Middle frontal gyrus (tissue), 1 donor: ENCODE measurements around the gene KRTAP9-3.
"Not testable (repeated sequence)": the region's sequence is repeated elsewhere in the genome, so short reads cannot be mapped to it uniquely, and the experiment has no call there.

ENCODE experiments used
- DNase-seq: peaks from one replicate; pipeline ENCODE4 v3.0.0-alpha.2; 2015; ENCODE audit warnings: low spot score; ENCODE audit errors: extremely low spot score

Gene KRTAP9-3

DNA sequence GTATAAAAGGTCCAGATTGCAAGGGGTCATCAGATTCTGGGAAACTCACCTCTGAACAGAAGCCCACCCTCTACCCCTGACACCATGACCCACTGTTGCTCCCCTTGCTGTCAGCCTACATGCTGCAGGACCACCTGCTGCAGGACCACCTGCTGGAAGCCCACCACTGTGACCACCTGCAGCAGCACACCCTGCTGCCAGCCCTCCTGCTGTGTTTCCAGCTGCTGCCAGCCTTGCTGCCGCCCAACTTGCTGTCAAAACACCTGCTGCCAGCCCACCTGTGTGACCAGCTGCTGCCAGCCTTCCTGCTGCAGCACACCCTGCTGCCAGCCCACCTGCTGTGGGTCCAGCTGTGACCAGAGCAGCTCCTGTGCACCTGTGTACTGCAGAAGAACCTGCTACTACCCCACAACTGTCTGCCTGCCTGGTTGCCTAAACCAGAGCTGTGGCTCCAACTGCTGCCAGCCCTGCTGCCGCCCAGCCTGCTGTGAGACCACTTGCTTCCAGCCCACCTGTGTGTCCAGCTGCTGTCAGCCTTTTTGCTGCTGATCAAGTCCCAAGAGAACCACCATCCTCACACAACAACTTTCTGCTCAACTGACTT lies 17.5 kb downstream of the KRTAP9-3 start, which contains the start of gene KRTAP9-4:
Gene KRTAP9-4 (plus strand): TSS at position 51 of the 604 bp plus-strand sequence. CDS start 34 bp downstream, at position 85.
- not testable (repeated sequence) for DNase-seq

DNA sequence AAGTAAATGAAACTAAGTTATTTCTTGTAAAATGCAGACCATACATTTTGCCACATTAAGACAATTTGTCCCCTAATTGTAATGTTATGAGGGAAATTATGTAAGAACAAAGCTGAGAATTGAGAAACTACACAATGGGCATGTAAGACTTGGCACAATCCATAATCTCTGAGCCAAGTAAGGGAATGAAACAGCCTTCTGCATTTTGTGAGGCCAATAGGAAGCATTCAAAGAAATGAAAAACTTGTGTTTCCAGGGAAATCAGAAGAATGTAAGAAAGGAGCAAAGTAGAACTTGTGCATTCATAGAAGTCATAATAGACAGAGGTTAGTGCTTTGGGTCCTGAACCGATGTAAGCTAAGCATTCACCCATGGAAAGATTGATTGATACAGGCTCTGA lies 19.0 kb downstream of the KRTAP9-3 start:
- no peak for DNase-seq

DNA sequence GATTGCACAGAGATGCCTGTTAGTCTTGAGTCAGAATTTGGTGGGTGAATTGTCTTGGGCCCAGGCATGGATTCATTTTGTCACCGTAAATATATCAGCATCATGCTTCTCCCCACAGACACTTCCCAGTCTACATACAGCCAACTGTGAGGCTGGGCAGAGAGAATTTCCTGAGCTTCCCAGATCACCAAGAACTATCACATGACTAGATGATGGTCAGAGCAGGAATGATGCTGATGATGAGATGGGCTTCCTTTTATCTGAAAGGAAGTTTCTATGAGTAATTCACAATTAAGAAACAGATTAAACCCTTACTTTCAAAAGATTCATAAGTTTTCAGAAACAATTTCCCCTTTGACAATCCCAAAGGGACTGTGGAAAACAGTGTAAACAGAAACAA lies 22.6 kb downstream of the KRTAP9-3 start:
- DNase-seq = no peak

DNA sequence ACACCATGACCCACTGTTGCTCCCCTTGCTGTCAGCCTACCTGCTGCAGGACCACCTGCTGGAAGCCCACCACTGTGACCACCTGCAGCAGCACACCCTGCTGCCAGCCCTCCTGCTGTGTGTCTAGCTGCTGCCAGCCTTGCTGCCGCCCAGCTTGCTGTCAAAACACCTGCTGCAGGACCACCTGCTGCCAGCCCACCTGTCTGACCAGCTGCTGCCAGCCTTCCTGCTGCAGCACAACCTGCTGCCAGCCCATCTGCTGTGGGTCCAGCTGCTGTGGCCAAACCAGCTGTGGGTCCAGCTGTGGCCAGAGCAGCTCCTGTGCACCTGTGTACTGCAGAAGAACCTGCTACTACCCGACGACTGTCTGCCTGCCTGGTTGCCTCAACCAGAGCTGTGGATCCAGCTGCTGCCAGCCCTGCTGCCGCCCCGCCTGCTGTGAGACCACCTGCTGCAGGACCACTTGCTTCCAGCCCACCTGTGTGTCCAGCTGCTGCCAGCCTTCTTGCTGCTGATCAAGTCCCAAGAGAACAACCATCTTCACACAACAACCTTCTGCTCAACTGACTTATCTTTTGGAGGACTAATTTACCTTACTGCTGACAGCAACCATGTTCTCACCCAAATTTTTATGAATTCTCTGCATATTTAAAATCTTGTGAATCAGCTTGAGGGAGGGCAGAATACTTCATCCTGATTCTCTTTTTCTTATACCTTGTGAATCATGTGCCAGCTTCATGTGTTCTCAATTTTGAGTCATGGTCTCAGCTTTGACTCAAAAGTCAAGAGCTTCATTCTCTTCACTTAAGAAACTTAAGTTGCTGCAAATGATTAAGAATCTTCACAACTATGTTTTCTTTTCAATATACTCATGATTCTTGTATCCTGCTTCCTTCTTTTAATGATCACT lies 23.4 kb downstream of the KRTAP9-3 start, which contains the start of gene KRTAP9-9:
Gene KRTAP9-9 (plus strand): TSS at position 4 of the 910 bp plus-strand sequence.
- DNase-seq = not testable (repeated sequence)

DNA sequence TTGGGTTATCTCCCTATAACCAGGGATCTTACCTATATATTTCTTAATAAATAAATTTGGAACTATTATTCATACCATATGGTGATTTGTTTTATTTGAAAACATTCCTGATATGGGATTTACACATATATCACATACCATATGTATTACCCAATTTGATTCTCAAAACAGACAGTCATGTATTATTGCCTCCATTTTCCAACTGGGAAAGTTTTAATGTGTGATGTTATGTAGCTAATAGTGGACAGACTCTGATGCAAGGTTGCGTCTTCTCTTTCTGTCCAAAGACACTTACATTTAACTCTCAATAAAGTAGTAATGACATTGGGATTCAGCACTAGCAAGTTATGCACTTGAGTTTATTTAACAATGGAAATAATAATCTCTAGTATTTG lies 24.0 kb downstream of the KRTAP9-3 start:
- no peak for DNase-seq

DNA sequence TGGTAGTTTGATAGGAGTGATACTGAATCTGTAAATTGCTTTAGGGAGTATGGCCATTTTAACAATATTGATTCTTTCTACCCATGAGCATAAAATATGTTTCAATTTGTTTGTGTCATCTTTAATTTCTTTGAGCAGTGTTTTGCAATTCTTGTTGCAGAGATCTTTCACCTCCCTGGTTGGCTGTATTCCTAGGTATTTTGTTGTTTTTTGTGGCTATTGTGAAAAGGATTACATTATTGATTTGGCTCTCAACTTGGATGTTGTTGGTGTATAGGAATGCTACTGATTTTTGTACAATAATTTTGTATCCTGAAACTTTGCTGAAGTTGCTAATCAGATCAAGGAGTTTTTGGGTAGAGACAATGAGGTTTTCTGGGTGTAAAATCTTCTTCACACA lies 26.2 kb downstream of the KRTAP9-3 start:
- DNase-seq = no peak

DNA sequence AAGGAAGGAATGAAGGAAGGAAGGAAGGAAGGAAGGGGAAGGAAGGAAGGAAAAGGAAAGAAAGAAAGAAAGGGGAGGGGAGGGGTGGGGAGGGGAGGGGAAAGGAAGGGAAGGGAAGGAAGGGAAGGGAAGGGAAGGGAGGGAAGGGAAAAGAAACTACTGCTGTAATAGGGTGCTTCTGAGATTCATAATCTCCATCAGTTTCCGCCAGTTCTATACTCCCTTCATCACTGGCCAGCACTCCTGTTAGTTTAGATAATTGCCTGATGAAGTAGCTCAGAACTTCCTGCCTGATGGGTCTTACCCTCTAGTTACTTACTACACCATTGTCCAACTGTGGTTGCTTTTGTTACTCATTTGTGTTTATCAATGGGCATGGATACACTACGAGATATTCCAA lies 31.0 kb downstream of the KRTAP9-3 start:
- no peak for DNase-seq

DNA sequence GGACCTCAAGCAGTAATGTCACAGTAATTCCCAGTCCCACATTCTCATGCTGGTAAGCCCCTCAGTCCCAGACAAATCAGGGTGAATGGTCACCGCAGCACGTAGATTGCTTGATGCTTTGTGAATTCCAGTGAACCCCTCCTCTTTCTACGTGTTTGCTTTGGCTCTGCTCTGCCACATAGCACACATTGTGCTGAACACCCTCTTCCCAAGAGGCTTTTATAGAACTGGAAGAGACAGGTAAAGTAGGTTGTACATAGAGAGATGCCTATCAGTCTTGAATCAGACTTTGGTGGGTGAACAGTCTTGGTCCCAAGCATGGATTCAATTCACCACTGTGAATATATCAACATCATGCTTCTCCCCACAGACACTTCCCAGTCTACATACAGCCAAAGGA lies 32.4 kb downstream of the KRTAP9-3 start:
- DNase-seq = no peak

DNA sequence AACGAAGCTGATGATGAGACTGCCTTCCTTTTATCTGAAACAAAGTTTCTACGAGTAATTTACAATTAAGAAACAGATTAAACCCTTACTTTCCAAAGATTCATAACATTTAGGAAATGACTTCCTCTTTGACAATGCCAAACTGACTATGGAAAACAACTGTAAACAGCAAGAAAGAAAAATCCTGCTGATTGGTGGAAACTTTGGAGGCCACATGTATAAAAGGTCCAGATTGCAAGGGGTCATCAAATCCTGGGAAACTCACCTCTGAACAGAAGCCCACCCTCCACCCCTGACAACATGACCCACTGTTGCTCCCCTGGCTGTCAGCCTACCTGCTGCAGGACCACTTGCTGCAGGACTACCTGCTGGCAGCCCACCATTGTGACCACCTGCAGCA lies 32.8 kb downstream of the KRTAP9-3 start, which contains the start of gene KRTAP9-6:
Gene KRTAP9-6 (plus strand): TSS at position 301 of the 400 bp plus-strand sequence. CDS start 0 bp downstream, at position 301.
- DNase-seq = no peak

DNA sequence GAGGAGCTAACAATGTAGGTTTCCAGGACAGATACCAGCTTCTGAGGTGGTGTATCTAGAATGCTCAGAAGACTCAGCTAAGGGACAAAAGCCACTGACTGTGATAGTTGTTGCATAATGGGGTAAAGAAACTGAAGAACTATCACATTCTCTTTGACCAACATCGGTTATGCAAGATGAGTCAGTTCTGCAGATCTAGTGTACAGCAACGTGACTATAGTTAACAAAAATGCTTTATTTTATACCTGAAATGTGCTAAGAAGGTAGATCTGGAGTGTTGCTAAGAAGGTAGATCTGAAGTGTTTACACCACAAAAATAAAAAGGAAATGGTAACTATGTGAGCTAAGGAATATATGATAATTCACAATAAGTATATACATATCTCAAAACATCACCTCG lies 35.5 kb downstream of the KRTAP9-3 start:
- no peak for DNase-seq

DNA sequence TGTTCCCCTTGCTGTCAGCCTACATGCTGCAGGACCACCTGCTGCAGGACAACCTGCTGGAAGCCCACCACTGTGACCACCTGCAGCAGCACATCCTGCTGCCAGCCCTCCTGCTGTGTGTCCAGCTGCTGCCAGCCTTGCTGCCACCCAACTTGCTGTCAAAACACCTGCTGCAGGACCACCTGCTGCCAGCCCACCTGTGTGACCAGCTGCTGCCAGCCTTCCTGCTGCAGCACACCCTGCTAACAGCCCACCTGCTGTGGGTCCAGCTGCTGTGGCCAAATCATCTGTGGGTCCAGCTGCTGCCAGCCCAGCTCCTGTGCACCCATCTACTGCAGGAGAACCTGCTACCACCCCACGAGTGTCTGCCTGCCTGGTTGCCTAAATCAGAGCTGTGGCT lies 39.1 kb downstream of the KRTAP9-3 start:
- DNase-seq = not testable (repeated sequence)

DNA sequence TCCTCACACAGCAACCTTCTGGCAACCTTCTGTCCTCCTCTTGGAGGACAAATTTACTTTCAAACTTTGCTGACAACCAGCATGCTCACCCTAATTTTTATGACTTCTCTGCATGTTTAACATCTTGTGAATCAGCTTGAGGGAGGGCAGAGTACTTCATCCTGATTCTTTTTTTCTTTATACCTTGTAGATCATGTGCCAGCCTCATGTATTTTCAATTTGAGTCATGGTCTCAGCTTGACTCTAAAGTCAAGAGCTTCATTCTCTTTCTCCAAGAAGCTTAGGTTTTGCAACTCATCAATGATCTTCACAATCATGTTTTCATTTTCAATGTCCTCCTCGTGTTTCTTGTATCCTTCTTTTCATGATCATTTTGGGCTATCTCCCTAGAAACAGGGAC lies 39.6 kb downstream of the KRTAP9-3 start:
- DNase-seq = no peak

DNA sequence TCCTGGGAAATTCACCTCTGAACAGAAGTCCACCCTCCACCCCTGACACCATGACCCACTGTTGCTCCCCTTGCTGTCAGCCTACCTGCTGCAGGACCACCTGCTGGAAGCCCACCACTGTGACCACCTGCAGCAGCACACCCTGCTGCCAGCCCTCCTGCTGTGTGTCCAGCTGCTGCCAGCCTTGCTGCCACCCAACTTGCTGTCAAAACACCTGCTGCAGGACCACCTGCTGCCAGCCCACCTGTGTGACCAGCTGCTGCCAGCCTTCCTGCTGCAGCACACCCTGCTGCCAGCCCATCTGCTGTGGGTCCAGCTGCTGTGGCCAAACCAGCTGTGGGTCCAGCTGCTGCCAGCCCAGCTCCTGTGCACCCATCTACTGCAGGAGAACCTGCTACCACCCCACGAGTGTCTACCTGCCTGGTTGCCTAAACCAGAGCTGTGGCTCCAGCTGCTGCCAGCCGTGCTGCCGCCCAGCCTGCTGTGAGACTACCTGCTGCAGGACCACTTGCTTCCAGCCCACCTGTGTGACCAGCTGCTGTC lies 43.5 kb downstream of the KRTAP9-3 start, which contains the start of gene KRTAP9-7:
Gene KRTAP9-7 (plus strand): TSS at position 51 of the 543 bp plus-strand sequence. CDS start 0 bp downstream, at position 51.
- not testable (repeated sequence) for DNase-seq

DNA sequence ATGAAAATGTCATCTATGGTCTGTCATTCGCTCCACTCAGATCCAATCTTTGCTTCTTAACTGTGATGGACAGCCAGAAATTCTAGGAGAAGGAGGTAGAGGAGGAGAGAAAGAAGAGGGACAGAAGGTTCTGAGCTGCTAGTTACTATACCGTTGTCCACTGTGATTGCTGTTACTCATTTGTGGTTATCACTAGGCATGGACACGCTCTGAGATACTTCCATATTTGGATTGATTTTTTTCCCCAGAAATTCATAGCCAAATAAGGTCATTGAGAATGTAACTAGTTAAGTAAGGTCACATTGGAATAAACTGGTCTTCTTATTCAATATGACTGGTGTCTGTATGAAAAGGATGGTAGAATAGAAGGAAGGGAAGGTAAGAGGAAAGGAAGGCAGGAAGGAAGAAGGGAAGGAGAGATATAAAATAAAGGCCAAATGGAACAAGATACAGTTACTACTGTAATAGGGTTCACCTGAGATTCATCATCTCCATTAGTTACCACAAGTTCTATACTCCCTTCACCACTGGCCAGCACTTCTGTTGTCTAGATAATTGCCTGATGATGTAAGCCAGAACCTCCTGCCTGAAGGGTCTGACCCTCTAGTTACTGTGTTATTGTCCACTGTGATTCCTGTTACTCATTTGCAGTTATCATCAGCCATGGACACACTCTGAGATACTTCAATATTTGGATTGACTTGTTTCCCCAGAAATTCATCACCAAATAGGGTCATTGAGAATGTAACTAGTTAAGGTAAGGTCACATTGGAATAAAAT lies 46.1 kb downstream of the KRTAP9-3 start:
- no peak for DNase-seq
